H7 (cell line): ENCODE data around the gene COPB2. TPM values are rescaled to one million over a fixed set of nuclear protein-coding genes. Genes with fewer than 3 reads are reported as not detected.
"Not testable (repeated sequence)": the region's sequence is repeated elsewhere in the genome, so short reads cannot be mapped to it uniquely, and the experiment has no call there.

Source experiments
- DNase-seq: peaks from one replicate; pipeline ENCODE4 v3.0.0; 2012
- H3K27me3 ChIP-seq: 2 replicates; pipeline ENCODE4 v1.6.0; 2011; ENCODE audit warnings: mild to moderate bottlenecking, low read length; ENCODE audit not compliant: control insufficient read depth, insufficient read depth
- H3K36me3 ChIP-seq: replicated peaks from 2 replicates; pipeline ENCODE4 v1.5.1; 2011; ENCODE audit warnings: low read length; ENCODE audit not compliant: control insufficient read depth, insufficient read depth
- H3K4me3 ChIP-seq: 2 replicates; pipeline ENCODE4 v1.5.1; 2011; ENCODE audit warnings: low read depth, mild to moderate bottlenecking, control low read depth, low read length, moderate library complexity; ENCODE audit not compliant: insufficient read depth
- total RNA-seq: library from RNA; depleted of rRNA; stranded (reverse); fragments of >200 nt; shearing (Covaris generic); gene quantifications from 2 replicates; pipeline ENCODE4 v1.2.3, GENCODE V29; 2014

COPB2 gene
- total RNA-seq, 1 experiment from 2014 or later: 102 TPM

- DNase-seq: no peak
- no peak overlapping the region for H3K4me3 ChIP-seq
- peaks cover 25% of the 10 kb centered on the region for H3K36me3 ChIP-seq
- no peaks in the 10 kb centered on the region for H3K27me3 ChIP-seq
These were observed 34.0 kb downstream of the COPB2 start for GRCh38 chr3:139355476-139355875.

GRCh38 chr3:139354661-139355060 lies 34.8 kb downstream of the COPB2 start:
- no peak overlapping the region for H3K4me3 ChIP-seq
- no peak for DNase-seq
- H3K27me3 ChIP-seq: no peaks in the 10 kb centered on the region
- peaks cover 25% of the 10 kb centered on the region for H3K36me3 ChIP-seq

- Histone ChIP-seq H3K27me3 (no peaks in the 10 kb centered on the region), H3K4me3 (no peak overlapping the region), H3K36me3 (peaks cover 25% of the 10 kb centered on the region)
- DNase-seq: peak; percentile 38
These were observed 35.4 kb downstream of the COPB2 start for GRCh38 chr3:139353920-139354556.

GRCh38 chr3:139346771-139347170 lies 42.7 kb downstream of the COPB2 start:
- Histone ChIP-seq H3K27me3 (no peaks in the 10 kb centered on the region), H3K36me3 (peaks cover 12% of the 10 kb centered on the region), H3K4me3 (no peak overlapping the region)
- DNase-seq: no peak

GRCh38 chr3:139343895-139344856 lies 45.3 kb downstream of the COPB2 start, which contains the start of gene MRPS22:
TSS of gene MRPS22 (plus strand) at chr3:139344020. CDS start at chr3:139344027, 7 bp downstream.
- H3K27me3 ChIP-seq: peaks cover 6% of the 10 kb centered on the region
- H3K36me3 ChIP-seq: peaks cover 9% of the 10 kb centered on the region

DNA sequence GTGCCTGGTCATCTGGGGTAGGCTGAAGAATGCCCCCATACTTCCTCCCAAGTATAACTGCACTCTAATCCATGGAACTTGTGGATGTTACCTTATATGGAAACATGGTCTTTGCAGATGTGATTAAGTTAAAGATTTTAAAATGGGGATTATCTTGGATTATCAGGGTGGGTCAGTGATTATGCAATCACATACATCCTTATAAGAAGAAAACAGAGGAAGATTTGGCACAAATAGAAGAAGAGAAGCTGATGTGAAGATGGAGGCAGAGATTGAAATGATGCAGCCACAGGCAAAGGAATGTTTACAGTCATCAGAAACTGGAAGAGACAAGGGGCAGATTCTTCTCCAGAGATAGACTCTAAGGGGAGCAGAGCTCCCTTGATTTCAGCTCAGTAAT lies 47.4 kb downstream of the COPB2 start:
- Histone ChIP-seq H3K4me3 (no peak overlapping the region), H3K27me3 (peaks cover 8% of the 10 kb centered on the region), H3K36me3 (peaks cover 3% of the 10 kb centered on the region)
- DNase-seq: no peak

More at GRCh38 chr3:139343895-139344856, 45.3 kb downstream of the COPB2 start, which contains the start of gene MRPS22:
- peak; percentile 84 for DNase-seq
- peak within 1 kb of the TSS; percentile 86 for H3K4me3 ChIP-seq

GRCh38 chr3:139340784-139341183 lies 48.7 kb downstream of the COPB2 start:
- H3K4me3 ChIP-seq: no peak overlapping the region
- no peak for DNase-seq
- H3K27me3 ChIP-seq: peaks cover 8% of the 10 kb centered on the region
- H3K36me3 ChIP-seq: no peaks in the 10 kb centered on the region

- no peak overlapping the region for H3K4me3 ChIP-seq
- DNase-seq: no peak
- no peaks in the 10 kb centered on the region for H3K36me3 ChIP-seq
- H3K27me3 ChIP-seq: peaks cover 8% of the 10 kb centered on the region
These were observed 50.1 kb downstream of the COPB2 start for GRCh38 chr3:139339219-139339906.

DNA sequence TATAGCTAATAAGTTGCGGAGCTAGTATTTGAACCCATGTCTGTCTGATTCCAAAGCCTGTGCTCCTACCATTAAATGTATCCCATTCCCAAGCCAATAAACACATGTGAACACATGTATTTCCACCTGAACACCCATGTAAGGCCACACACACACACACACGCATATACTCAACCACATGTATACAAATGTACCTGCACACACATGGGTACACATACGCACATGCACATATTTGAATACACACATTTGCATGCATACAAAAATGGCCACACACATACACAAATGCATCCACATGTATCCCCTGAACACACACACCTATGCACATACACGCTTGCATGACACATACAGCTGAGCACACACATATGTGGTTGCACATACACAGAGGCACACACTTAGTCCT lies 51.0 kb downstream of the COPB2 start:
- no peak for DNase-seq
- H3K27me3 ChIP-seq: peaks cover 8% of the 10 kb centered on the region
- H3K36me3 ChIP-seq: no peaks in the 10 kb centered on the region
- H3K4me3 ChIP-seq: no peak overlapping the region

DNA sequence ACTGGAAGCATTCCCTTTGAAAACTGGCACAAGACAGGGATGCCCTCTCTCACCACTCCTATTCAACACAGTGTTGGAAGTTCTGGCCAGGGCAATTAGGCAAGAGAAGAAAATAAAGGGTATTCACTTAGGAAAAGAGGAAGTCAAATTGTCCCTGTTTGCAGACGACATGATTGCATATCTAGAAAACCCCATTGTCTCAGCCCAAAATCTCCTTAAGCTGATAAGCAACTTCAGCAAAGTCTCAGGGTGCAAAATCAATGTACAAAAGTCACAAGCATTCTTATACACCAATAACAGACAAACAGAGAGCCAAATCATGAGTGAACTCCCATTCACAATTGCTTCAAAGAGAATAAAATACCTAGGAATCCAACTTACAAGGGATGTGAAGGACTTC lies 54.8 kb downstream of the COPB2 start:
- DNase-seq, H3K36me3 ChIP-seq, H3K27me3 ChIP-seq: not testable (repeated sequence)

DNA sequence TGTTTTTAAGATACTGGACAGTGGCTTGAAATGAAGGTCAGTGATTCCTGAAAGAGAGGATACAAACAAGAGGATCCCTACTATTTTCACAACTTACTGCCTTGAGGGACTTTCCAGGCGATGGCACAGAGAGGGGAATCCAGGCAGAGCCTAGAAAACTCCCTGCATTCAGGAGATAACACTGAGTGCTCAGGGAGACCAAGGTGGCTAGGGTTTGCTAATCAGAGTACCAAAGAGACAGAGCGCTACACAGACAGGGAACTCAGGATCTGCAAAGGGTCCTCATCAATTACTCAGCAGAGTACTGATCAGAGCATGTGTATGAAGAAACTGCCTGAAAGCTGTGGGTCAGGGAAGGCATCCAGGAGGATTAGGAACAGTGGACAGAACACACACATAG lies 57.4 kb downstream of the COPB2 start:
- Histone ChIP-seq H3K27me3 (peaks cover 5% of the 10 kb centered on the region), H3K36me3 (no peaks in the 10 kb centered on the region), H3K4me3 (no peak overlapping the region)
- no peak for DNase-seq

More for the DNA sequence above, 54.8 kb downstream of the COPB2 start:
- not testable (repeated sequence) for H3K4me3 ChIP-seq

- peak overlapping the region; percentile 9; the same call in 1 of the 2 replicates for H3K4me3 ChIP-seq
- DNase-seq: peak; percentile 95
- H3K27me3 ChIP-seq: peaks cover 5% of the 10 kb centered on the region
These were observed 60.0 kb downstream of the COPB2 start for GRCh38 chr3:139329364-139329850.

GRCh38 chr3:139328356-139328755 lies 61.1 kb downstream of the COPB2 start:
- no peaks in the 10 kb centered on the region for H3K36me3 ChIP-seq
- peaks cover 5% of the 10 kb centered on the region for H3K27me3 ChIP-seq
- no peak for DNase-seq
- H3K4me3 ChIP-seq: no peak overlapping the region

More at GRCh38 chr3:139329364-139329850, 60.0 kb downstream of the COPB2 start:
- H3K36me3 ChIP-seq: no peaks in the 10 kb centered on the region

DNA sequence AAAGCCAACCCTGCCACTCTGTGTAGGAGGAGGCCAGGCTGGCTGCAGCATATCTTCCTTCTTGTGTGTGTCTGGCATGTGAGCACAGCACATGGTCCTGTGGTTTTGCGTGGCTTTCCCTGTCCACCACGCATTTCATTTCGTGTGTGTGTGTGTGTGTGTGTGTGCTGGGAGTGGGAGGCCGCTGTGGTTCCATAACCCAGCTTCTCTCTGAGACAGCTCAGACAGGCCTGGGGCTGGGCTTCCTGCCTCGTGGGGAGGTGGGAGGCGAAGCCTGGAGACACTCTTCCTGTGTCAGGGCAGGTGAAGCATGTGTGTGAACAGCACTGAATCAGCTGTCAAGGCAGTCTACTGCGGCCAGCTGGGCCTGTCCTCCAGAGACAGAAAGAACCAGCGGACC lies 61.6 kb downstream of the COPB2 start:
- H3K4me3 ChIP-seq: no peak overlapping the region
- no peak for DNase-seq
- H3K27me3 ChIP-seq: peaks cover 5% of the 10 kb centered on the region
- H3K36me3 ChIP-seq: no peaks in the 10 kb centered on the region
